Neural cell (in vitro differentiated cells): Measurements from ENCODE around the gene TSKU.

Source experiments
- CTCF ChIP-seq: fragments of 450-650 bp; IDR thresholded peaks from 2 replicates; pipeline ENCODE4 v1.5.1; 2014; ENCODE audit warnings: antibody characterized with exemption, mild to moderate bottlenecking, moderate library complexity; ENCODE audit not compliant: poor library complexity, severe bottlenecking
- POLR2AphosphoS5 ChIP-seq: IDR thresholded peaks from 2 replicates; pipeline ENCODE4 v1.6.1; 2012
- TAF1 ChIP-seq: IDR thresholded peaks from 2 replicates; pipeline ENCODE4 v1.6.1; 2012; ENCODE audit warnings: low read depth

- TF ChIP-seq TAF1 (no peak), CTCF (no peak), POLR2AphosphoS5 (no peak)
Measured at GRCh38 chr11:76801736-76802135, 18.6 kb downstream of the TSKU start.
